ENCODE measurements around the gene LRRC66. TPM values are rescaled to one million over a fixed set of nuclear protein-coding genes. Genes with fewer than 3 reads are reported as not detected.

The LRRC66 gene
- total RNA-seq, 1 donor from 2014 or later: 1.5 TPM

DNA sequence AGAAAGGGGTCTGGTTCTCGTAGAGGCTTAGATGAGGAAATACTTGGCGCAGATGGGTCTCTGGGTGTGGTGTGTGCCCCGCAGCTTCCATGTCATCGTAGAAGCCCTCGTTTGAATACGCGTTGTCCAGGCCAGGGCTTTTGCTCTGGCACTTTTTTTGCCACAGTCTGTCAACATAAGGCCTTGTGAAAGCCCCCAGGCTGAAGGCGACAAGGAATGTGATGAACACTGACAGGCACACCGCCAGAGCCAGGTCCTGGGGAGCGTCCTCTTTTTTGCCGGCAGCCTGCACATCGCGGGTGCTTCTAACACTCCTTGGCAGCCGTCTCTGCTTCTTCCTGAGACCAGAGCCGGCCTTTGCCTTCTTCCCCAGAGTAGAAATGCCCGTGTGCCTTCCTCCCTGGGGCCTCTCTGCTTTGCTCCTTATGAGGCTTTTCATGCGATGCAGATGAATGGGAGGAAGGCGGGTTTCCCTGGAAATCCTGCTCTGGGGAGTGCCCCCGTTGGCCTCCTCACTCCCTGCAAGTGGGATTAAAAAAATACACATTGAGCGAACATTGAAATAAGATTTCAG lies 24.4 kb downstream of the LRRC66 start:
- H3K27me3 Mint-ChIP-seq (ENCODE audit: unreplicated experiment): peaks cover 6% of the 10 kb centered on the region

DNA sequence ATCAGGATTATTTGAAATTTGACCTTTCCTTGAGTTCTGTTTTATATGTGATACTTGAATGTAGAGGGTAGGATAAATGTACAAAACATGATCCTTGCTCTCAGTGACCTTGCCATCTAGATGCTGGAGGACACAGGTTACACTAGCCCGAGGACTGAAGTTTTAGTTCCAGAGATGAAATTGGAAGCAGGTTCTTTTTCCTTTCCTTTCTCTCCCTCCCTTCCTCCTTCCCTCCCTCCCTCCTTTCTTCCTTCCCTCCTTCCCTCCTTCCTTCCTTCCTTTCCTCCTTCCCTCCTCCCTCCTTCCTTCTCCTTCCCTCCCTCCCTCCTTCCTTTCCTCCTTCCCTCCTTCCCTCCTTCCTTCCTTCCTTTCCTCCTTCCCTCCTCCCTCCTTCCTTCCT lies 54.3 kb downstream of the LRRC66 start:
- H3K4me1 Mint-ChIP-seq (ENCODE audit: low read depth, unreplicated experiment): no peaks in the 10 kb centered on the region
- H3K4me3 Mint-ChIP-seq (ENCODE audit: unreplicated experiment): no peak overlapping the region
- H3K27me3 Mint-ChIP-seq (ENCODE audit: unreplicated experiment): peaks cover 2% of the 10 kb centered on the region
- TF ChIP-seq, protein P1, sequence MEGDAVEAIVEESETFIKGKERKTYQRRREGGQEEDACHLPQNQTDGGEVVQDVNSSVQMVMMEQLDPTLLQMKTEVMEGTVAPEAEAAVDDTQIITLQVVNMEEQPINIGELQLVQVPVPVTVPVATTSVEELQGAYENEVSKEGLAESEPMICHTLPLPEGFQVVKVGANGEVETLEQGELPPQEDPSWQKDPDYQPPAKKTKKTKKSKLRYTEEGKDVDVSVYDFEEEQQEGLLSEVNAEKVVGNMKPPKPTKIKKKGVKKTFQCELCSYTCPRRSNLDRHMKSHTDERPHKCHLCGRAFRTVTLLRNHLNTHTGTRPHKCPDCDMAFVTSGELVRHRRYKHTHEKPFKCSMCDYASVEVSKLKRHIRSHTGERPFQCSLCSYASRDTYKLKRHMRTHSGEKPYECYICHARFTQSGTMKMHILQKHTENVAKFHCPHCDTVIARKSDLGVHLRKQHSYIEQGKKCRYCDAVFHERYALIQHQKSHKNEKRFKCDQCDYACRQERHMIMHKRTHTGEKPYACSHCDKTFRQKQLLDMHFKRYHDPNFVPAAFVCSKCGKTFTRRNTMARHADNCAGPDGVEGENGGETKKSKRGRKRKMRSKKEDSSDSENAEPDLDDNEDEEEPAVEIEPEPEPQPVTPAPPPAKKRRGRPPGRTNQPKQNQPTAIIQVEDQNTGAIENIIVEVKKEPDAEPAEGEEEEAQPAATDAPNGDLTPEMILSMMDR (IDR thresholded peaks at IDR 0.05; ENCODE audit: partially characterized antibody, unreplicated experiment): no peak
- H3K27ac Mint-ChIP-seq (ENCODE audit: unreplicated experiment): no peak overlapping the region
- H3K36me3 Mint-ChIP-seq (ENCODE audit: unreplicated experiment): no peaks in the 10 kb centered on the region
- no peak for DNase-seq
- H3K9me3 Mint-ChIP-seq (ENCODE audit: unreplicated experiment): no peaks in the 10 kb centered on the region

More for the DNA sequence above, 24.4 kb downstream of the LRRC66 start:
- H3K36me3 Mint-ChIP-seq (ENCODE audit: unreplicated experiment): peaks cover 18% of the 10 kb centered on the region
- H3K4me3 Mint-ChIP-seq (ENCODE audit: unreplicated experiment): no peak overlapping the region
- H3K27ac Mint-ChIP-seq (ENCODE audit: unreplicated experiment): no peak overlapping the region
- DNase-seq: no peak
- H3K9me3 Mint-ChIP-seq (ENCODE audit: unreplicated experiment): peaks cover 8% of the 10 kb centered on the region
- H3K4me1 Mint-ChIP-seq (ENCODE audit: low read depth, unreplicated experiment): no peaks in the 10 kb centered on the region
- TF ChIP-seq, protein P1 (IDR thresholded peaks at IDR 0.05; ENCODE audit: partially characterized antibody, unreplicated experiment): no peak

DNA sequence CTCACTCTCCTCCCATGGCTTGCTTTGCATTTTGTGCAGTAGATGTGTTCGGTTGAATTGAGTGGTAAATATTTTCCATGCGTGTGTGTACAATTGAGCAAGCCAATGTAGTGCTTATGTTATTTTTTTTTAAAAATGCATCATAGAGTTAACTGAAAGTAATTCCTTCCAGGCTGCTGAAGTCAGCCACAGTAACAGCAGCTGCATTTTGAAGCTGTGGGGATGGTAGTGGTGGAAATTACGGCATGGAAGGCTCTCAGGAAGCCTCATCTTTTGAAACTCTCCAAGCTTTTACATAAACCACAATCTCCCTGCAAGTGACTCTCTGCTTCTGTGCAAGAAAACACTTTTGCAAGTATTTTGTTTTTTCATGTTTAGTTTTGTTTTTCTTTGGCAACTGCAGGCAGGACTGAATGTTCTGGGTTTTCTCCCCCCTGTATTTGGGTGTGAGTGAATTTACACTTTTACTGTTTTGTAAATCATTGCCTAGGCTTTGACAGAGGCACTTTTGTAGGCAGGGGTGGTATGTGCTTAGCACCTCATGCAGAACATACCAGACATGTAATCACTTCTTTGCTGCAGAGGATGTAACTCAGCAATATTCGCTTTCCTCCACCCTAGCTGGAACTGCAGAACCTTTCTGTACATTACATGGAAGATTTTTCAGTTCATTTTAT lies 56.2 kb downstream of the LRRC66 start:
- Mint-ChIP-seq H3K27me3 (ENCODE audit: unreplicated experiment) (peaks cover 2% of the 10 kb centered on the region), H3K4me1 (ENCODE audit: low read depth, unreplicated experiment) (no peaks in the 10 kb centered on the region), H3K36me3 (ENCODE audit: unreplicated experiment) (no peaks in the 10 kb centered on the region), H3K27ac (ENCODE audit: unreplicated experiment) (no peak overlapping the region), H3K9me3 (ENCODE audit: unreplicated experiment) (no peaks in the 10 kb centered on the region), H3K4me3 (ENCODE audit: unreplicated experiment) (no peak overlapping the region)
- no peak for DNase-seq
- TF ChIP-seq, protein P1 (IDR thresholded peaks at IDR 0.05; ENCODE audit: partially characterized antibody, unreplicated experiment): no peak

DNA sequence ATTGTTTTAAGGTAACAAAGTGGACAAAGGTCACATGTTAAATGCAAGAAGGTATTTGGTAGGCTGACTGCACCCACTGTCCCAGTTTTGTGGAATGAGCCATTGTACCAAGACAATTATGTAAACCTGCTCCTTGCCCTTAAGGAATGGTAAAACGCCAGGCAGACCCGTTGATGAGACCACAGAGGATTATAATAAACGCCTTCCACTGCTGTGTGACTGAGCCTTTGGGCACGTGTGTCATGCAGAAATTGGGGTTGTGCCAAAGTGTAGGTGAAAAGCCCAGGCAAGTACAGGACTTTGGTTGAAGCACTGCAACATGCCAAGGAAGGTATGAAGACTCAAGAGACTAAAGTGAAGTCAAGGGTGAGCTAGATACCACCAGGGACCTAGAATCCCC lies 59.7 kb downstream of the LRRC66 start:
- DNase-seq: no peak
- Mint-ChIP-seq H3K9me3 (ENCODE audit: unreplicated experiment) (no peaks in the 10 kb centered on the region), H3K4me3 (ENCODE audit: unreplicated experiment) (no peak overlapping the region), H3K36me3 (ENCODE audit: unreplicated experiment) (no peaks in the 10 kb centered on the region), H3K27ac (ENCODE audit: unreplicated experiment) (no peak overlapping the region), H3K4me1 (ENCODE audit: low read depth, unreplicated experiment) (no peaks in the 10 kb centered on the region), H3K27me3 (ENCODE audit: unreplicated experiment) (no peaks in the 10 kb centered on the region)
- TF ChIP-seq, protein P1 (IDR thresholded peaks at IDR 0.05; ENCODE audit: partially characterized antibody, unreplicated experiment): no peak

Measured in glutamatergic neuron (in vitro differentiated cells).